ENCODE measurements around the gene LEPR.

The LEPR gene

DNA sequence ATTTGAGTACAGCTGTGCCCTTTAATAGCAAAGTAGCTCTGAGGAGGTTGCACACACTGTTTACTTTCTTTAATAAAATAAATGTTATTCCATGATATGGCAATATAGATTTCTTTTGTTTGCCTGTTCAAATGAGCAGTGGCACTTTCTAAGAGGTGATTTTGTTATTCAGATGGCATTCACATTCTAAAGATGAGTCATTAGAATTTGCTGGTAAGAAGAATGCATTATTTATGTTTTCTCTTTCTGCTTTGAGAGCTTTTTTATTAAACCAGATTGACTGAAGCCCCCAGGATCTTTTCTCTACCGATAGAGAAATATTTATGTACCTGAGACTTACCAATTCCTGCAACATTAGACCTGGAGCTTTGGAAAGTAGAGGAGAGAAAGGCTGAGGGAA is 11.2 kb upstream of the LEPR start:
- Histone ChIP-seq H3F3A (ENCODE audit: insufficient read depth, low read length) (no peaks in the 10 kb centered on the region), H3K9me2 (ENCODE audit: low read depth, low read length) (no peaks in the 10 kb centered on the region), H3K4me3 (ENCODE audit: low read depth, low read length, poor library complexity, severe bottlenecking) (no peak overlapping the region), H3K9me3 (ENCODE audit: low read length) (no peaks in the 10 kb centered on the region), H3K9ac (ENCODE audit: low read length) (no peak overlapping the region), H3K4me1 (ENCODE audit: insufficient read depth, low read length, severe bottlenecking) (no peaks in the 10 kb centered on the region), H4K20me1 (ENCODE audit: insufficient read depth, low read length) (no peaks in the 10 kb centered on the region), H3K79me2 (ENCODE audit: insufficient read depth, low read length) (no peaks in the 10 kb centered on the region), H3K27me3 (ENCODE audit: insufficient read depth, low read length) (no peaks in the 10 kb centered on the region), H3K4me2 (ENCODE audit: low read length) (no peak overlapping the region), H3K36me3 (ENCODE audit: insufficient read depth, low read length) (0 out of 2 replicates have a peak, but pooled peaks cover 3% of the 10 kb centered on the region), H3K27ac (ENCODE audit: low read depth, low read length, poor library complexity, severe bottlenecking) (no peak overlapping the region), H2AFZ (ENCODE audit: low read length) (no peak overlapping the region)
- TF ChIP-seq, protein P1, sequence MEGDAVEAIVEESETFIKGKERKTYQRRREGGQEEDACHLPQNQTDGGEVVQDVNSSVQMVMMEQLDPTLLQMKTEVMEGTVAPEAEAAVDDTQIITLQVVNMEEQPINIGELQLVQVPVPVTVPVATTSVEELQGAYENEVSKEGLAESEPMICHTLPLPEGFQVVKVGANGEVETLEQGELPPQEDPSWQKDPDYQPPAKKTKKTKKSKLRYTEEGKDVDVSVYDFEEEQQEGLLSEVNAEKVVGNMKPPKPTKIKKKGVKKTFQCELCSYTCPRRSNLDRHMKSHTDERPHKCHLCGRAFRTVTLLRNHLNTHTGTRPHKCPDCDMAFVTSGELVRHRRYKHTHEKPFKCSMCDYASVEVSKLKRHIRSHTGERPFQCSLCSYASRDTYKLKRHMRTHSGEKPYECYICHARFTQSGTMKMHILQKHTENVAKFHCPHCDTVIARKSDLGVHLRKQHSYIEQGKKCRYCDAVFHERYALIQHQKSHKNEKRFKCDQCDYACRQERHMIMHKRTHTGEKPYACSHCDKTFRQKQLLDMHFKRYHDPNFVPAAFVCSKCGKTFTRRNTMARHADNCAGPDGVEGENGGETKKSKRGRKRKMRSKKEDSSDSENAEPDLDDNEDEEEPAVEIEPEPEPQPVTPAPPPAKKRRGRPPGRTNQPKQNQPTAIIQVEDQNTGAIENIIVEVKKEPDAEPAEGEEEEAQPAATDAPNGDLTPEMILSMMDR (IDR thresholded peaks at IDR 0.05; ENCODE audit: low read length), result no peak
- no peak for TF ChIP-seq EZH2 (IDR thresholded peaks at IDR 0.05; ENCODE audit: borderline replicate concordance, low read length)

DNA sequence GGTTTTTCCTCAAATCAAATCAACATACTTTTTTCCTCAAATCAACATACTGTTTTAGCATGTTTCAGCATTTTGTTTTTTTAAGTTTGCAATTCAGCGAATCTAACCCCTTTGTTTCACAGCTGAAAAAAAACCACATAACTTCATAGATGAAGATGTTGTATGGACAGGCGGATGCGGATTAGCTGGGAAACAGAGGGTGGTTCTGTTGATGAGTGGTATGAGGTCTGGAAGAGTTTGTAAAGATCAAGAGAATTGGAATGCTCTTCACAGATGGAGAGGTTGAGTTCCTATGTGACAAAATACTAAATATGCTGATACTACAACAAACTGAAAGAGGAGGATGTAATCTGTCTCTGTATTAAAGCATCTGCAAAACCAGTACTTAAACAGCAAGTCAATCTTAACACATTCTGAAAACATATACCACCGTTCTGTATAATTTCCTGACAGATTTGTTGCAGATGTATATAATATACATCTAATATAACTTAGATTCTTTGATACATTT is 10.6 kb upstream of the LEPR start:
- Histone ChIP-seq H4K20me1 (ENCODE audit: insufficient read depth, low read length) (no peaks in the 10 kb centered on the region), H3K4me1 (ENCODE audit: insufficient read depth, low read length, severe bottlenecking) (no peaks in the 10 kb centered on the region), H3K27ac (ENCODE audit: low read depth, low read length, poor library complexity, severe bottlenecking) (no peak overlapping the region), H3K79me2 (ENCODE audit: insufficient read depth, low read length) (no peaks in the 10 kb centered on the region), H3K36me3 (ENCODE audit: insufficient read depth, low read length) (0 out of 2 replicates have a peak, but pooled peaks cover 3% of the 10 kb centered on the region), H3K4me3 (ENCODE audit: low read depth, low read length, poor library complexity, severe bottlenecking) (no peak overlapping the region), H3K9ac (ENCODE audit: low read length) (no peak overlapping the region), H3K9me2 (ENCODE audit: low read depth, low read length) (no peaks in the 10 kb centered on the region), H2AFZ (ENCODE audit: low read length) (no peak overlapping the region), H3K9me3 (ENCODE audit: low read length) (no peaks in the 10 kb centered on the region), H3K4me2 (ENCODE audit: low read length) (no peak overlapping the region), H3F3A (ENCODE audit: insufficient read depth, low read length) (no peaks in the 10 kb centered on the region), H3K27me3 (ENCODE audit: insufficient read depth, low read length) (no peaks in the 10 kb centered on the region)
- no peak for TF ChIP-seq EZH2 (IDR thresholded peaks at IDR 0.05; ENCODE audit: borderline replicate concordance, low read length)
- TF ChIP-seq, protein P1 (IDR thresholded peaks at IDR 0.05; ENCODE audit: low read length), result no peak

DNA sequence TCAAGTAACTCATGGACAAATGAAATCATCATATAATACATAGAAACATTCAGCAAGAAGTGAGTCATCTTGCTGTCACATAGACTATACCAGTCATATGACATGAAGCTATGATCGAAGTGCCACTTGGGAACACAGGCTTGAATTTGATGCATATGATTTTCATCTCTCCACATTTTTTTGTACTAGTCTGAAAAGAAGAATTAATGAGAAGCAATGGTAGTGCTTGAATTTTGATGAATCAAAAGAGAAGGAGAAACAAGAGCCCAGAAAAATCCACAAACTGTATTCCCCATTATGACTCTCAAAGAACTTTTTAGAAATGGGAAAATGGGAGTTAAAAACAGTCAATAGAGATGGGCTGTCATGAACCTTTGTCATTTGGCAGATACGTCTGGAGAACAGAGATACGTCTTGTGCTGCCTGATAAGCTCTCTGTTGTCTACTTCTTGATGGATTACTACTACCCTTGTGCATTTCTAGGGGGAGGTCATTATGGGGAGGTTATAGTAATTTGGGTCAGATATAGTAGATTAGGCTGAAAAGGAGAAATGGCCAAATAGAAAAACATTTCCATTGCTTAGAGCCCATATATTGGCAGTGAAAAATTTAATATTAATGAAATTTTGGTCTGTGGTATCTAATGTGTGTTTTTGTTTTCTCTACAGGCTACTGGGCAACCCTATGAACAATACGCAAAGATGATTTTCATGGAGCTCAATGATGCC is 8.0 kb upstream of the LEPR start:
- H3K4me1 ChIP-seq (ENCODE audit: insufficient read depth, low read length, severe bottlenecking), result no peaks in the 10 kb centered on the region
- H3K9me2 ChIP-seq (ENCODE audit: low read depth, low read length), result no peaks in the 10 kb centered on the region
- no peaks in the 10 kb centered on the region for H3K79me2 ChIP-seq (ENCODE audit: insufficient read depth, low read length)
- no peak overlapping the region for H3K27ac ChIP-seq (ENCODE audit: low read depth, low read length, poor library complexity, severe bottlenecking)
- H3K36me3 ChIP-seq (ENCODE audit: insufficient read depth, low read length), result 0 out of 2 replicates have a peak, but pooled peaks cover 3% of the 10 kb centered on the region
- H3K4me2 ChIP-seq (ENCODE audit: low read length), result no peak overlapping the region
- H3K27me3 ChIP-seq (ENCODE audit: insufficient read depth, low read length), result no peaks in the 10 kb centered on the region
- TF ChIP-seq, protein P1 (IDR thresholded peaks at IDR 0.05; ENCODE audit: low read length), result no peak
- TF ChIP-seq EZH2 (IDR thresholded peaks at IDR 0.05; ENCODE audit: borderline replicate concordance, low read length), result no peak
- H3K9ac ChIP-seq (ENCODE audit: low read length), result no peak overlapping the region
- H3K9me3 ChIP-seq (ENCODE audit: low read length), result no peaks in the 10 kb centered on the region
- H2AFZ ChIP-seq (ENCODE audit: low read length), result no peak overlapping the region
- H3F3A ChIP-seq (ENCODE audit: insufficient read depth, low read length), result no peaks in the 10 kb centered on the region
- H3K4me3 ChIP-seq (ENCODE audit: low read depth, low read length, poor library complexity, severe bottlenecking), result no peak overlapping the region
- H4K20me1 ChIP-seq (ENCODE audit: insufficient read depth, low read length), result no peaks in the 10 kb centered on the region
